HepG2 (cell line): ENCODE measurements around the gene TMEM167B. TPM values are rescaled to one million over a fixed set of nuclear protein-coding genes. Genes with fewer than 3 reads are reported as not detected.

Source experiments
- CENPT ChIP-seq: sonication (generic); formaldehyde crosslinking; IDR thresholded peaks from 2 replicates; pipeline ENCODE4 v1.8.0; 2022; ENCODE audit warnings: low read depth, mild to moderate bottlenecking, moderate library complexity, missing genetic modification reagents
- CSRNP2 ChIP-seq: sonication (generic); formaldehyde crosslinking; conservative IDR thresholded peaks from 2 replicates; pipeline ENCODE4 v1.8.0; 2022; ENCODE audit warnings: low read depth, missing genetic modification reagents
- FLYWCH1 ChIP-seq: sonication (generic); formaldehyde crosslinking; IDR thresholded peaks from 2 replicates; pipeline ENCODE4 v1.8.1; 2023; ENCODE audit warnings: mild to moderate bottlenecking, missing genetic modification reagents
- KMT2A ChIP-seq: sonication (generic); formaldehyde crosslinking; IDR thresholded peaks from 2 replicates; pipeline ENCODE4 v1.4.0; 2020; ENCODE audit warnings: missing genetic modification reagents
- MTF1 ChIP-seq: sonication (generic); formaldehyde crosslinking; IDR thresholded peaks from 2 replicates; pipeline ENCODE4 v1.5.0; 2020; ENCODE audit warnings: missing genetic modification reagents
- MZF1 ChIP-seq: sonication (generic); formaldehyde crosslinking; IDR thresholded peaks from 2 replicates; pipeline ENCODE4 v1.8.1; 2023; ENCODE audit warnings: mild to moderate bottlenecking, missing genetic modification reagents, borderline replicate concordance
- NCOR1 ChIP-seq: fragments of 200-600 bp; sonication (generic); IDR thresholded peaks from 2 replicates; pipeline ENCODE4 v1.7.0; 2017; ENCODE audit warnings: antibody characterized with exemption, low read length, borderline replicate concordance
- RNF2 ChIP-seq: fragments of 450-650 bp; conservative IDR thresholded peaks from 2 replicates; pipeline ENCODE4 v1.6.1; 2016; ENCODE audit warnings: low read depth
- SNAPC4 ChIP-seq: sonication (generic); formaldehyde crosslinking; IDR thresholded peaks from 2 replicates; pipeline ENCODE4 v1.4.0; 2020; ENCODE audit warnings: mild to moderate bottlenecking, missing genetic modification reagents
- SRSF1 ChIP-seq: fragments of 200-400 bp; formaldehyde crosslinking; optimal IDR thresholded peaks from 2 replicates; pipeline ENCODE3; 2017; ENCODE audit warnings: mild to moderate bottlenecking, low read depth, low read length, moderate library complexity
- ZFP36L1 ChIP-seq: sonication (generic); formaldehyde crosslinking; IDR thresholded peaks from 2 replicates; pipeline ENCODE4 v1.8.0; 2022; ENCODE audit warnings: mild to moderate bottlenecking, missing genetic modification reagents, moderate library complexity
- ZNF12 ChIP-seq: sonication (generic); formaldehyde crosslinking; IDR thresholded peaks from 2 replicates; pipeline ENCODE4 v1.5.0; 2020; ENCODE audit warnings: missing genetic modification reagents
- ZNF367 ChIP-seq: sonication (generic); formaldehyde crosslinking; IDR thresholded peaks from 2 replicates; pipeline ENCODE4 v1.4.0; 2020; ENCODE audit warnings: missing genetic modification reagents, borderline replicate concordance
- ZNF503 ChIP-seq: sonication (generic); formaldehyde crosslinking; IDR thresholded peaks from 2 replicates; pipeline ENCODE4 v1.4.0; 2020; ENCODE audit warnings: missing genetic modification reagents
- ZNF607 ChIP-seq: sonication (generic); formaldehyde crosslinking; IDR thresholded peaks from 2 replicates; pipeline ENCODE4 v1.5.1; 2020; ENCODE audit warnings: missing genetic modification reagents, mild to moderate bottlenecking, borderline replicate concordance
- polyA plus RNA-seq, 8 experiments: library from polyadenylated mRNA; depleted of rRNA in 3 of 8; stranded (reverse) in 7 of 8; unstranded in 1 of 8; fragments of >200 nt; fragmentation: Illumina TruSeq in 4 of 8; extraction: Trizol in 4 of 8; gene quantifications; 2 replicates each; pipeline versions ENCODE4 v1.2.1 to v1.2.3, GENCODE V29; 2011 to 2016; ENCODE audit warnings: low read depth in 4 of 8, missing spikeins in 1 of 8, mixed read lengths in 1 of 8; ENCODE audit not compliant: insufficient read depth in 1 of 8
- total RNA-seq, 5 experiments: library from RNA; depleted of rRNA; stranded (reverse); fragments of >200 nt; fragmentation: Illumina TruSeq; extraction: Trizol; gene quantifications; 2 replicates each; pipeline ENCODE4 v1.2.3, GENCODE V29; 2016; ENCODE audit warnings: low read depth in 1 of 5
- TF ChIP-seq, protein P1 (sequence below): sonication (generic); formaldehyde crosslinking; IDR thresholded peaks from 2 replicates; pipeline ENCODE4 v1.5.1; 2020; ENCODE audit warnings: mild to moderate bottlenecking, missing genetic modification reagents, moderate library complexity

Gene TMEM167B
- total and polyA plus RNA-seq, 2 of the 13 experiments (the other 11 are each of a cell fraction or from before 2014, with no cell fraction given): 9.5 to 22.4 TPM

DNA sequence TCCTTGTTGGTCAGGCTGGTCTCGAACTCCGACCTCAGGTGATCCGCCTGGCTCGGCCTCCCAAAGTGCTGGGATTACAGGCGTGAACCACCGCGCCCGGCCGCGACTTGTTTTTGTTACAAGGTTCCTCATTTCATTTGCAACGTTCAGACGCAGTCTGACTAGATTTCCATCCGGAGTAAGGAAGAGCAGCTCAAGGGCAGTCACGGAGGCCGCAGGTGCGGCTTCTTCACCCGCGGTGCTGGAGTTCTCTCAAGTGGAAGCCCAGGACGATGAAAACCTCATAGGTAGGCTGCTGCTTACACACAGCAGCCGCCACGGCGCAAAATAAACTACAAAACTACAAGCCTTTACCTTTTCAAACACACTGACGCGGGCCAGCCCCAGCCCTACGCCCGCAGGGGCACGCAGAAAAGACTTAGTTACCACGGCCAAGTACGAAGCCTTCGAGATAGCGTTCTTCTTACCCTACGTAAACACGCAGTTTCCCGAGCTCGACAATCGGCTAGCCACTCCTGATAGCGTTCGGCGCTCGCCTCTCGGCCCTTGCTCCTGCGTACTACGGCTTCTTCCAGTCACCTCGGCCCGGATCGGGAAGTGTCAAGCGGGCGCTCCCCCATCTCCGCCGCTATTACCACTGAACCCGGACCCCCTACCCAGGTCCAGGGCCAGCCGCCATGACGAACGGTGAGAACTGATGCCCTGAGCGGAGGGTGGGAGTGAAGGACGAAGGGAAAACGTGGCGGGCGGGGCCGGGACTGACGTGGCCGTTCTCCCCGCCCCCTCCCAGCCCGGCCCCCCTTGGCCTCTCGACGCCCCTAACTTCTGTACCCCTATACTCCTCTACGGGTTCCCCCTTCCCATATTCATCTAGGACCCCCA lies at the start of gene TMEM167B (continued):
- TF ChIP-seq, protein P1, sequence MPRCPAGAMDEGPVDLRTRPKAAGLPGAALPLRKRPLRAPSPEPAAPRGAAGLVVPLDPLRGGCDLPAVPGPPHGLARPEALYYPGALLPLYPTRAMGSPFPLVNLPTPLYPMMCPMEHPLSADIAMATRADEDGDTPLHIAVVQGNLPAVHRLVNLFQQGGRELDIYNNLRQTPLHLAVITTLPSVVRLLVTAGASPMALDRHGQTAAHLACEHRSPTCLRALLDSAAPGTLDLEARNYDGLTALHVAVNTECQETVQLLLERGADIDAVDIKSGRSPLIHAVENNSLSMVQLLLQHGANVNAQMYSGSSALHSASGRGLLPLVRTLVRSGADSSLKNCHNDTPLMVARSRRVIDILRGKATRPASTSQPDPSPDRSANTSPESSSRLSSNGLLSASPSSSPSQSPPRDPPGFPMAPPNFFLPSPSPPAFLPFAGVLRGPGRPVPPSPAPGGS: no peak; the same call in 1 of the 2 replicates
- TF ChIP-seq SRSF1: no peak
- TF ChIP-seq FLYWCH1 (CRISPR knock-in tag): no peak
- peak; percentile 59; the same call in 1 of the 2 replicates for TF ChIP-seq ZNF607 (CRISPR knock-in tag)
- TF ChIP-seq MZF1 (CRISPR knock-in tag): no peak
- no peak for TF ChIP-seq NCOR1
- no peak for TF ChIP-seq RNF2
- TF ChIP-seq ZNF503 (CRISPR knock-in tag): 0 out of 2 replicates have a peak, but pooled peaks have one; percentile 48
- TF ChIP-seq ZNF12 (CRISPR knock-in tag): peak; percentile 44; the same call in 1 of the 2 replicates
- TF ChIP-seq MTF1 (CRISPR knock-in tag): no peak
- TF ChIP-seq ZNF367 (CRISPR knock-in tag): no peak
- no peak for TF ChIP-seq CENPT (CRISPR knock-in tag)
- peak; percentile 98 for TF ChIP-seq KMT2A (CRISPR knock-in tag)
- TF ChIP-seq ZFP36L1 (CRISPR knock-in tag): no peak
- peak; percentile 36; the same call in 1 of the 2 replicates for TF ChIP-seq SNAPC4 (CRISPR knock-in tag)
- TF ChIP-seq CSRNP2 (CRISPR knock-in tag): no peak
